HG03196 (cell line): ENCODE results near the gene PEX11B.
A peak's percentile ranks its signal among the peaks of the same experiment; 100 is the strongest.

Experiments used
- ATAC-seq: cut with Tn5 transposase; IDR thresholded peaks from one replicate; pipeline ENCODE4 v1.9.1; 2021; ENCODE audit not compliant: unreplicated experiment

The PEX11B gene

GRCh38 chr1:145912128-145912641 lies 6.3 kb downstream of the PEX11B start:
- no peak for ATAC-seq

GRCh38 chr1:145908653-145909052 lies 9.9 kb downstream of the PEX11B start:
- ATAC-seq: no peak

GRCh38 chr1:145906954-145907753 lies 11.4 kb downstream of the PEX11B start:
- ATAC-seq: no peak

- no peak for ATAC-seq
These were observed 17.1 kb downstream of the PEX11B start for GRCh38 chr1:145901312-145902021.

- ATAC-seq: no peak
These were observed 19.8 kb downstream of the PEX11B start for GRCh38 chr1:145898756-145899155.

GRCh38 chr1:145897969-145898368 lies 20.5 kb downstream of the PEX11B start:
- ATAC-seq: no peak

- ATAC-seq: no peak
These were observed 23.0 kb downstream of the PEX11B start for GRCh38 chr1:145895471-145895870.

GRCh38 chr1:145893306-145894055 lies 25.0 kb downstream of the PEX11B start:
- ATAC-seq: no peak

- no peak for ATAC-seq
These were observed 25.9 kb downstream of the PEX11B start for GRCh38 chr1:145892486-145893087.

- no peak for ATAC-seq
These were observed 26.7 kb downstream of the PEX11B start for GRCh38 chr1:145891587-145892485.

- ATAC-seq: no peak
These were observed 27.4 kb downstream of the PEX11B start for GRCh38 chr1:145891143-145891542.

GRCh38 chr1:145889722-145890121 lies 28.8 kb downstream of the PEX11B start:
- ATAC-seq: no peak

GRCh38 chr1:145887631-145888030 lies 30.9 kb downstream of the PEX11B start:
- ATAC-seq: no peak

GRCh38 chr1:145886816-145887215 lies 31.7 kb downstream of the PEX11B start:
- no peak for ATAC-seq

GRCh38 chr1:145886390-145886789 lies 32.1 kb downstream of the PEX11B start:
- ATAC-seq: no peak

GRCh38 chr1:145885738-145886287 lies 32.7 kb downstream of the PEX11B start, which contains the start of gene ANKRD35:
Gene ANKRD35 (minus strand): TSS chr1:145885866. CDS start chr1:145885758, 108 bp downstream.
- ATAC-seq: peak; percentile 96

- ATAC-seq: no peak
These were observed 33.8 kb downstream of the PEX11B start for GRCh38 chr1:145884675-145885074.

GRCh38 chr1:145879775-145880174 lies 38.7 kb downstream of the PEX11B start:
- no peak for ATAC-seq

- ATAC-seq: no peak
These were observed 39.8 kb downstream of the PEX11B start for GRCh38 chr1:145878724-145879123.
